PC-9 (cell line): ENCODE results near the gene PARP16.

Experiments
- EZH2 ChIP-seq: fragments of 200-600 bp; sonication (generic); IDR thresholded peaks from 2 replicates; pipeline ENCODE4 v1.8.0; 2017; ENCODE audit warnings: antibody characterized with exemption, low read depth
- TF ChIP-seq, protein P1 (sequence below): fragments of 200-600 bp; sonication (generic); conservative IDR thresholded peaks from 2 replicates; pipeline ENCODE4 v1.6.1; 2017; ENCODE audit warnings: mixed run types, antibody characterized with exemption, mild to moderate bottlenecking, moderate library complexity

DNA sequence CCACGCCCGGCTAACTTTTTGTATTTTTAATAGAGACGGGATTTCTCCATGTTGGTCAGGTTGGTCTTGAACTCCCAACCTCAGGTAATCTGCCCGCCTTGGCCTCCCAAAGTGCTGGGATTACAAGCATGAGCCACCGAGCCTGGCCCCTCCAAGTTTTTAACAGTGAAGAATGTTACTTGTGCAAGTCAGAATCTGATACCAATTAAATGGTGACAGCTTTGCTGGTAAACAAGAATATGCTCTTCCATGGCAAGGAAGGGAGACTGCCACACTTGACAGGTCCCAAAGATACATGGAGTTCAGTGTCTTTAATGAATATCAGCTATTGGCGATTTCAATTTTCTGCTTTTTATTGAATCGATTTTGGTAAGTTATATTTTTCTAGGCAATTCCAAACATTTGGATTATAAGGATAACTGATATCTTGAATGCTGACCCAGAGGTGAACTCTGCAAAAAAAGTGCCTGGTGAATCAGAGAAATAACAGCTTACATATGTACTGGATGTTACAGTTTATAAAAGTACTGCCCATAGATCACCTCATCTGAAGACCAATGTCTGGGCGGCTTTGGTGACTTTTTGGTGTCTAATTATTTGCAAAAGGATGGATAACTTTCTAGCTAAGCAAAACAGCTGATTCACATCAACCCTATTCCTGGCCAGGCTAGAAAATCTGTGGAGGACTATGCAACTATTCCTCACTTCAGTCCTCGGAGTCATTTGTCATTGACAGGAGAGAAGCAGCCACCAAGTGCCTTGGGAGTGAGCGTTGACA, 1.2 kb downstream of the PARP16 start:
- TF ChIP-seq, protein P1, sequence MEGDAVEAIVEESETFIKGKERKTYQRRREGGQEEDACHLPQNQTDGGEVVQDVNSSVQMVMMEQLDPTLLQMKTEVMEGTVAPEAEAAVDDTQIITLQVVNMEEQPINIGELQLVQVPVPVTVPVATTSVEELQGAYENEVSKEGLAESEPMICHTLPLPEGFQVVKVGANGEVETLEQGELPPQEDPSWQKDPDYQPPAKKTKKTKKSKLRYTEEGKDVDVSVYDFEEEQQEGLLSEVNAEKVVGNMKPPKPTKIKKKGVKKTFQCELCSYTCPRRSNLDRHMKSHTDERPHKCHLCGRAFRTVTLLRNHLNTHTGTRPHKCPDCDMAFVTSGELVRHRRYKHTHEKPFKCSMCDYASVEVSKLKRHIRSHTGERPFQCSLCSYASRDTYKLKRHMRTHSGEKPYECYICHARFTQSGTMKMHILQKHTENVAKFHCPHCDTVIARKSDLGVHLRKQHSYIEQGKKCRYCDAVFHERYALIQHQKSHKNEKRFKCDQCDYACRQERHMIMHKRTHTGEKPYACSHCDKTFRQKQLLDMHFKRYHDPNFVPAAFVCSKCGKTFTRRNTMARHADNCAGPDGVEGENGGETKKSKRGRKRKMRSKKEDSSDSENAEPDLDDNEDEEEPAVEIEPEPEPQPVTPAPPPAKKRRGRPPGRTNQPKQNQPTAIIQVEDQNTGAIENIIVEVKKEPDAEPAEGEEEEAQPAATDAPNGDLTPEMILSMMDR, result no peak
- no peak for TF ChIP-seq EZH2
